RCC 7860 (cell line): ENCODE results near the gene EIF5A2.

Experiments
- DNase-seq: peaks from one replicate; pipeline ENCODE4 v3.0.0-alpha.2; 2015; ENCODE audit warnings: low spot score
- FAIRE-seq: peaks from 2 replicates; lab custom pipeline; 2012; peaks lifted over from hg19 to GRCh38; lab: Jason Lieb, UNC

The EIF5A2 gene

DNA sequence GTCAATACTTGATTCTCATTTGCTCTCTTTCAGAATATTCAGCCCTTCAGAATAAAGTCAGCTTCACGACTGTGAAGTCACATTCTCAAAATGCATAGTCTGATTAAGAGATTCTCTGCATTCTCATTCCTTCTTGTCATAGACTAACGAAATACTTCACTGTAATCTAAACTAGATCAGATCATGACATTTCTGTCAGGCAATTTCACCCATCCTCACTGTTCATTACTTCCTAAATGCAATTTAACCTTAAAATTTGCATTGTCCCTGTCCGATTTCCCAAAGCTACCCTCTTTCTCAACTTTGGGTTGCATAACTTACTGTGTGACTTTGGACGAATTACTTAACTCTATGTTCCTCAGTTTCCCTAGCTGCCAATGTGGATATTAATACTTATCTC is 44.6 kb downstream of the EIF5A2 start:
- DNase-seq (no peak), FAIRE-seq (no peak)

- FAIRE-seq: no peak
- DNase-seq: no peak
Observed at GRCh38 chr3:170862618-170863374, 45.6 kb downstream of the EIF5A2 start.

DNA sequence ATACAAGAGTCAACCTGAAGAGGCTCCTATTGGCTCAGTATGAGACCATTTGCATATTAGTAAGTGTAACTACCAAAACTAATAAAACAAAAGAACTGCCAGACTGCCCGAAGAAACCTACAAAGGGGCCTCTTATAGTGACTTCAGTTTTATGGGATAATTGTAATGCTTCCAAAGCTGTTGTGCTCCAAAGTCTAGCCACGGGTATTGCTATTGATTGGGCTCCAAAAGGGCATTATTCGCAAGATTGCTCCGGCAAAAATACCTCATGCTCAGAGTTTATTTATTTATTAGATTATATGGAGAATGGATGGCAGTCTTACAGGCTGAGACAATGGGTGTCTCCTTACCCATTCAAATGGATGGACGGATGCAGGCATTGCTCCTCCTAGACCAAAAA is 49.8 kb downstream of the EIF5A2 start:
- DNase-seq: no peak
- no peak for FAIRE-seq

DNA sequence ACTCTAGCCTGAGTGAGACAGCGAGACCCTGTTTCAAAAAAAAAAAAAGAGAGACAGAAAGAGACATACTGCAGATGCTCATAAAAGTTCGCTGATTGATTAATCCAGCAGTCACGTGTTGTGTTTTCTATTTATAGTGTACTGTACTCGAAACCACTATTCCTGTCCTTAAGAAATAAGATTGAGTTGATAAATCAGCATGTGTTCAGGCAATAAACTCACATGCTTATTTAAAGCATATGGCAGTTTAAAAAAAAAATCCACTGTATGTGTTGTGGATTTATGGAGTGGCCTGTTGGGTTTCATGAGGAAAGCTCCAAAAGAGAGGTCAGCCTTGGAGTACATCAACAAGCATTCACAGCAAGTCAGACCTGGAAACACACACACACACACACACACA is 56.1 kb downstream of the EIF5A2 start:
- no peak for DNase-seq
- no peak for FAIRE-seq

DNA sequence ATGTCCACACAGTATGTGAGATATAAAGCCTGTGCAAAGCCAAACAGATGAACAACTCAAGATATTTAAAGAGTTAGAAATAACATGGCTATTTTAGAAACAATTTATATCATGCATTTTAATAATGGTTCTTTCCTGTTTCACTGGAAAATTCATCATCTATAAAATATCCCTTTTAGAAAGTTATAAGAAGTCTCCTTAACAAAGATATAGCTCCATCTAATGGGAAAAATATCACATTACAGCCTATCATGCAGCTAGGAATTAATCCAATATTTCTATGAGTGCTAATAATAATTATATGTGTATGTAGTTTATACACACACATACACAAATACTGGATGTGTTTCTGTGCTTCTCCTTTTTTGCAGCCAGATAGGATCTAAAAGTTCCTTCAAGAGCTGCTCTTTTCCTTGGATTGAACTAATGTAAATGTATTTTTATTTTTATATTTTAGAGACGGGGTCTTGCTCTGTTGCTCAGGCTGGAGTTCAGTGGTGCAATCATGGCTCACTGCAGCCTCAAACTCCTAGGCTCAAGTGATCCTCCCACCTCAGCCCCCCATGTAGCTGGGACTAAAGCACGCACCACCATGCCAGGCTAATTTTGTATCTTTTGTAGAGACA is 60.0 kb downstream of the EIF5A2 start:
- DNase-seq: peak; percentile 48
- peak; percentile 89 for FAIRE-seq

DNA sequence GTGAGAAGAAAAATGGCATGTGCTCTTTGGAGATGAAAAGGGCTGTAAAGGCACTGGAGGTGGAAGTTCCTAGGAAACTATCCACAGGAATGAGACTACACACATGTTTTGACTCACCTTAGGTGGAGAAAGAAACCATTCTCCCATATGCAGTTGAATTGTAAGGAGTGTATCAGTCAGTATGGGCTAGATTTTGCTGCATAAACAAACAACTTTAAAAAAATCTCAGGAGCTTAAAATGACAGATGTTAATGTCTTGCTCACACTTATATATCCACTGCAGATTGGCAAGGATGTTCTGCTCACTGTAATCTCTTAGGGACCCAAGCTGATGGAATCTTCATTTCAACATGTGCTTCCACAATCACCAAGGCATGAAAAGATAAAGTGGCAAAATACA is 64.1 kb downstream of the EIF5A2 start:
- DNase-seq: no peak
- no peak for FAIRE-seq

GRCh38 chr3:170840291-170840859 is 68.1 kb downstream of the EIF5A2 start:
- DNase-seq (no peak), FAIRE-seq (no peak)

DNA sequence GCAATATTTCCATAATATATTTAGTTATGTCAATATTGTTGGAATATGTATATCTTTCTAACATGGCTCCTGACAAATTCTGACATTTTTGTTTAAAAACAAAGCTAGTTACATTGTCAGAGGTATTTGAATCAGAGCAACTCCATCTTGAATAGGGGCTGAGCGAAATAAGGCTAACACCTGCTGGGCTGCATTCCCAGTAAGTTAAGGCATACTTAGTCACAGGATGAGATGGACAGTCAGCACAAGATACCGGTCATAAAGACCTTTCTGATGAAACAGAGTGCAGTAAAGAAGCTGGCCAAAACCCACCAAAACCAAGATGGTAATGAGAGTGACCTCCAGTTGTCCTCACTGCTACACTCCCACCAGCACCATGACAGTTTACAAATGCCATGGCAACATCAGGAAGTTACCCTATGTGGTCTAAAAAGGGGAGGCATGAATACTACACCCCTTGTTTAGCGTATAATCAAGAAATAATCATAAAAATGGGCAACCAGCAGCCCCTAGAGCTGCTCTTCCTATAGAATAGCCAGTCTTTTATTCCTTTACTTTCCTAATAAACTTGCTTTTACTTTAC is 68.8 kb downstream of the EIF5A2 start:
- no peak for DNase-seq
- FAIRE-seq: no peak
